GM21360 (cell line): ENCODE results near the gene LRRC4C.

Experiments
- ATAC-seq: cut with Tn5 transposase; IDR thresholded peaks from one replicate; pipeline ENCODE4 v1.9.1; 2021; ENCODE audit warnings: mild to moderate bottlenecking, moderate library complexity; ENCODE audit not compliant: unreplicated experiment

Gene LRRC4C

DNA sequence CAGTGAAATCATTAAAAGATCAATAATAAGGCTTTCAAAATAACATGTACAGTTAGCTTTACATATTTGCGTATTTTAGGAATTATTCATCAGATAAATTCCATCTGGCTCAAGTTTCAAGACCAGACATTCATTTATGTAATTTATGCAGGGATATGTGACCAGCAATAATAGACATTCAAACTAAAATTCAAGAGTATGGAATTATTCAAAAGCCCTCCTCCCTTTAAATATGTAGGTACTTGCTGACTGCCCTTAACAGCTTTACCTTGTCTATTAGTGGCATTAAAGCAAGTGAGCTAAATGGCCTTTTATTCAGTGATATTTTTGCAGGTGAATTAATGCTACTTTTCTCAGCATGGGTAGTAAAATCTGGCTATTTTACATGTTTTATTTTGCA is 126.1 kb downstream of the LRRC4C start:
- no peak for ATAC-seq

DNA sequence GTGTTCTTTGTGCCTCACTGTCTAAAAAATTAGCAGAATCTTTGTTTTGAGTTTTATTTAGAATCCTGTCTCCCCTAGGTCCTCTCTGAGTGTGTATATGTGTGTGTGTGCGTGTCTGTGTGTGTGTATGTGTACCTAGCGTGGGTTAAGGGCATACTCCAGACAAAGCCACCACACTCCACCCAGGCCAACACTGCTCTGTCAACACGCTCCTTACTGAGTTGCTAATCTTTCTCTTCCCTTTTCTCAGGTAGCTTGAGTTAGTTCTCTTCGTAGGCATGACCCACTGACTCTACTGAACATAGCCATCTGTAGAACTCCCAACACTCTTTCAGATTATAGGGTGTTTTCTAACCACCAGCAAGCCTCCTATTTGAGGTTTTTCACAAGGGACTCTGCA is 131.1 kb downstream of the LRRC4C start:
- no peak for ATAC-seq

DNA sequence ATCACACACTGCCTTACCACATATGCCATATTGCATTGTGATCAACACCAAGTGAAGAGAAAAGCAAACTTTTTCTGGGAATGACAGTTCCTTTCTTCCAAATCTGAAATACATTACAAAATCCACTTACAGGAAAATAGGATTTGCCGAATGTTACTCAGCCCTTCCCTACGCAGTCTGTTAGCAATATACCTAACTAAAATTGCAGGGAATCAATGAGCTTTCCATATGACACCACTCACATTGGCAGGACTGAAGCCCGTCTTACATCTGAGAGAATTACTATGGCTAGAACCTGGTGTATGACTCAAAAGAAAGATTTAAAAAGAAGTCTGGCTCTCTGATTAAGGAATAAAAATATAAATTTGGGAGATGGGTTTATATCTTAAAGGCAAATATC is 136.0 kb downstream of the LRRC4C start:
- ATAC-seq, result no peak

DNA sequence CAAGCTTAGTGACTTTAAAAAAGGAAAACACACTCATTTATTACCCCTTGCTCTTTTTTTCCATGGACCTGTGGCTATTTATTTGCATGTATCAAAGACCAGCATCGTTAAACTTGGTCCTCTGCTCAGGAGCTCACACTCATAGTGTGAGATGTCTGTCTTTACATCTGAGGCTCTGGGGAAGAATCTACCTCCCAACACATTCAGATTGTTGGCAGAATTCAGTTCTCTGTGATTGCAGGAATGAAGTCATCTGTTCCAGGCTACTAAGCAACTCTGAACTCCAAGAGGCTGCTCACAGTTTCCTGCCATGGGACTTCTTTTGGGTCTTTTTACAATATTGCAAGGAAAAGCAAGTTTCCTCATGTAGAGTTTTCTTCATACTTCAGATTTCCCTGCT is 138.8 kb downstream of the LRRC4C start:
- ATAC-seq, result no peak

- no peak for ATAC-seq
These were observed 139.2 kb downstream of the LRRC4C start for GRCh38 chr11:41320238-41320637.

DNA sequence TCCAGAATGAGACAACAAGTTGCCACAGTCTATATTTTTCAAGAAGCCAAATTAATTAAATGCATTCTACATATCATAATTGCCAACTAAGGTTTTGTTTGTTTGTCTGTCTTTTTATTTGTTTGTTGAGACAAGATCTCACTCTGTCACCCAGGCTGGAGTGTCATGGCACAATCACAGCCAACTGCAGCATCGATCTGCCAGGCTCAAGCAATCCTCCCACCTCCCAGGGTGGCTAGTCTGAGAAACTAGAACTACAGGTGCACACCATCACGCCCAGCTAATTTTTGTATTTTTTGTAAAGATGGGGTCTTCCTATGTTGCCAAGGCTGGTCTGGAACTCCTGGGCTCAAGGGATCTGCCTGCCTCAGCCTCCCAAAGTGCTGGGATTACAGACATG is 140.0 kb downstream of the LRRC4C start:
- ATAC-seq, result no peak

DNA sequence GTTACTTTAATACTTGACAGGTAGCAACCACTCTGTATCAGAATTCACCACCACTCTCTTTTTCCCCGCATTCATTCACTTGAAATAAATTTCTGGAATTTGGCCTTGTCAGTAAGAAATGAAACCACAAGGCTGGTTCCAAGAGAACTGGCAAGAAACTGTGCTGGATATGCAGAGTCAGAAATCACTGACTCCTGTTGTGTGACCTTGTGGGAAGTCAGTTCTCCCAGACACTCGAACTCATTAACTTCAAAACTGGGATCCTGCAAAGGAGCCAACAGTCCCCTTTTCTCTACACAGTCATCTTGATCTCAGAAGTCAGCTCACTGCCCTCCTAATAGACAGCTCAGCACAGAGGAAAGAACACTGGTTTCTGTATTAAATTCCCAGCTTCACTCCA is 142.7 kb downstream of the LRRC4C start:
- no peak for ATAC-seq

- ATAC-seq, result no peak
These were observed 146.2 kb downstream of the LRRC4C start for GRCh38 chr11:41313226-41313625.

DNA sequence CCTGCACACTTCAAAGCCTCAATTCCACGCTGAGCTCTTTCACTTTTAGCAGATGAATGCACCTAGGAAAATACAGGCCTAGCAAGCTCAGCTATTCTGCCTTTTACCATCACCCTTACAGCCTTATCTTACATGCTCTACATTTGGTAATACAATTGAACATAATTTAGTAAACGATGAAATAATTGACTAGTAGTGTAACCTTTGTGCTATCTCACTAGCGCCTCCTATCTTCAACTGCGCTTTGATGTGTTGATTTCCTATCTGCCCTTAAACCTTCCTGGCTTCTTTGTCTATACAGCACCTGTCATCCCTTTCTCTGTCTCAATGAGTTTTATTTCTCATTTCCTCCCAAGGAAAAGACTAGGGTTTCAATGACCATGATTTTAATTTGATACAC is 149.7 kb downstream of the LRRC4C start:
- ATAC-seq, result peak; percentile 5

- peak; percentile 79 for ATAC-seq
These were observed 150.3 kb downstream of the LRRC4C start for GRCh38 chr11:41309111-41309522.

DNA sequence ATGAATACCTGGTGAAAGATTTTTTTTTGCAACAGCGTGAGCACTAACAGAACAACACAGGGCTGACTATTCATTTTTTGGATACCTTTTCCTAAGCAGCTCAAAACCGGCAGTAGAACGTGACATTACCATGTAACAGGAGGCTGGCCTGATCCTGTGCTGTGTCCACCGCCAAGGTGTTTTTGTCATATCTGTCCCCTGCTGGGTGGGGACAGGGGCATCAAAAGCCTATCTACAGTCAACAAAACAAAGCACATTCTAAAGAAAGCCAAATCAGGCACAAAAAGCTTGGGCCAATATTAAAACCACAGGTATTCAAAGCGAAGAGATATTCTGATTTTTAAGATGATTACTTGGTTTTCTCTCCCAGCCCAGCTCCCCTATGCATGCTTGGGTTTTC is 151.2 kb downstream of the LRRC4C start:
- no peak for ATAC-seq

DNA sequence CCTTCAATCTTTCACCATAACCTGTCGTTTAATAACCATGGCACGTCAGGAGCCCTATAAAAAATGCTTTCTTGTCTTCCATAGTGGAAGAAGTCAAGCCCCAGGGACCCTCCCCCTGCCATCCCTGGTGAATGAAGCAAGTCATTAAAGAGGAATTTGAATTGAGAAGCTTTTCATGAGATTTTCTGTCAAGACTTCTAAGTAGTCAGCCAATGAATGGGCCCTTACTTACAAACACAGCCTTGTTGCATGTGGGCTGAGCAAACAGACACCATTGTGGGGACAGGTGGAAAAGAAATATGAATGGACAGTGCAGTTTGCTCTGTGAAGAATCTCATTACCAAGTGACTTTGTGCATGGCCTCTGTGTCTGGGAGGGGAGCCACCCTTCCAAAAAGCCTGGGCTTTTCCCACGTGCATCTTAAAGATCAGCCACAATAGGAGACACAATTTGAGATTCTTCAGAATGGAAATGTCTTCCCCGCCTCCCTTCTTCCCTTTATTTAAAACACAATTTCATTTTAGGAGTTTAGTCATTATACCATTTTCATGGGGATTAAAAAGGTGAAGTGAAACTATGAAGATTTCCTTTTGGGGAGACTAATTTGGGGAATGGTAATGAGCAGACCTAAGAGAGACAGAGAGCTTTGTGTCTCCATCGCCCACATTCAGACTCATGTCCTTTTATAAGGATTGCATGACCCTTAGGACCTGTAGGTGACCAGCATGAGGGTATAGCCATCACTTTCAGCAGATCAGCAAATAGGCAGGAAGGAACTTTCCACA is 152.0 kb downstream of the LRRC4C start:
- peak; percentile 25 for ATAC-seq

DNA sequence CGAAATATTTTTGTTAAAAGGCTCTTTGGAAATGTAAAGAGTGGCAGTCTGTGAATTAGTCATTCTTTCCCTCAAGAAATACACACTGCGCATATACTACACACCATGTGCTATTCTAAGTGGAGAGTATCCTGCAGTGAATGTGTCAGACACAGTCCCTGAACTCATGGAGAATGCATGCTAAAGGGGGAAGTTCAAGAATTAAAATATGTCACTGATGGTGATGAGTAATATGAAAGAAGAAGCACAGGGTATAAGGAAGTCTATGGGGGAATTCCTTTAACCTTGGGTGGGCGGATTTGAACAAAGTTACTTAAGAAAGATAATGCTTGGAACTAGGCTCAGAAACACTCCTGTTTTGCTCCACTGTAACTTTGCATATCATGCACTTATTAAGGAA is 153.0 kb downstream of the LRRC4C start:
- no peak for ATAC-seq

GRCh38 chr11:41301023-41301422 is 158.4 kb downstream of the LRRC4C start:
- no peak for ATAC-seq

DNA sequence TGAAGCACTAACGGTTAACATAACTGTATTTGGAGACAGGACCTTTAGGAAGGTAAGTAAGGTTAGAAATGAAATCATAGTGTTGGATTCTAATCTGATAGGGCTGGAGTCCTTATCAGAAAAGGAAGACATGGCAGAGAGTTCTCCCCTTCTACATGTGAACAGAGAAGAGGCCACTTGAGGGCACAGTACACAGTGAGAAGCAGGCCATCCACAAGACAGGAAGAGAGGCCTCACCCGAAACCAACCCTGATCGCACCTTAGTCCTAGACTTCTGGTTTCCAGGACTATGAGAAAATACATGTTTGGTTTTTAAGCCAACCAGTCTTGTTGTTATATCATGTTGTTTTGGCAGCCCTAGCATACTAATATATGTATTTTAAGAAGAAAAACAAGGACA is 170.0 kb downstream of the LRRC4C start:
- no peak for ATAC-seq

GRCh38 chr11:41286751-41287150 is 172.7 kb downstream of the LRRC4C start:
- ATAC-seq, result no peak

- ATAC-seq, result no peak
These were observed 175.1 kb downstream of the LRRC4C start for GRCh38 chr11:41284354-41284753.

DNA sequence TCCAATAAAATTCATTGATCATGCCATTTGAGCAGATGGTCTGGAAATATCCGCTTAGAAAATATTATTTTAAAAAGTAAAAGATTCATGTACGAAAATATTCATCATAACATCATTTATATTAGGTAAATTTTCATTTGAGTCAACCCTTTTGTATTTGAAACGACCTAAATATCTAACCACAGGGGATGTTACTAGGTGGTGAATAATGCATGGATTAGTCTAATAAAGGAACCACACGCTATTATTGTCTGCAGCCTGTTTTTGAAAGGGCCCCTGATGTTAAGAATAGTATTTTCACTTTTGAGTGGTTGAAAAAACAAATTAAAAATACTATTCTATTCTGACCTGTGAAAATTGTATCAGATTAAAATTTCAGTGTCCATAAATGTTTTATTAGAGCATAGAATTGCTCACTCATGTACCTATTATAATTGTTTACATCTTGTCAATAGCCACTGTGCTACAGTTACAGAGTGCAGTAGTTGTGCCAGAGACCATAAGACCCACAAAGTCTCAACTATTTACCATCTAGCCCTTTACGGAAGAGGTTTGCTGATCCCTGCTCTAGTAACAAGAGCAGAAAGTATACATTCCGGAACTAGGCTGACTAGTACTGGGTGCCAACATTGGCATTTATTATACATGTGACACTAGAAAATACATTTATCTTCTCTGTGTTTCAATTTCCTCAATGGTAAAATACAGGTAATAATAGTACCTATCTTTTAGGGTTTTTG is 176.1 kb downstream of the LRRC4C start:
- no peak for ATAC-seq

DNA sequence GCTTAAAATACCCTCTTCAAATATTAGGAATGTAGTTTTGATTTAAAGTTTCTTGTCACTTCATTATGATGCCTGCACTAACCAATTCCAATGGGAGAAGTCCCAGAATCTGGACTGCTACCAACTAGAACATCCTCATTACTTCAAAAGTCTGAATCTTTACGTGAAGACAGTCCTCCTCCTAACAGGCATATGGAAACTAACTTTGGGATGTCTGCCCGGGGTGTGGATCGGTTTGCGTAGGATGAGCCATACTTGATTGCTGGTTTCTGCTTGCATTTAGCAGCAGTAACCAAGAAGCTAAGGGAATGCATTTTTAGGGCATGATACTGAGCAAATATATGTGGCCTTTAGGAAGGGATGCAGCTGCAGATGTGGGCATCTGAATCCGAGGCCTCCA is 177.1 kb downstream of the LRRC4C start:
- no peak for ATAC-seq

- no peak for ATAC-seq
These were observed 178.2 kb downstream of the LRRC4C start for GRCh38 chr11:41281131-41281742.

DNA sequence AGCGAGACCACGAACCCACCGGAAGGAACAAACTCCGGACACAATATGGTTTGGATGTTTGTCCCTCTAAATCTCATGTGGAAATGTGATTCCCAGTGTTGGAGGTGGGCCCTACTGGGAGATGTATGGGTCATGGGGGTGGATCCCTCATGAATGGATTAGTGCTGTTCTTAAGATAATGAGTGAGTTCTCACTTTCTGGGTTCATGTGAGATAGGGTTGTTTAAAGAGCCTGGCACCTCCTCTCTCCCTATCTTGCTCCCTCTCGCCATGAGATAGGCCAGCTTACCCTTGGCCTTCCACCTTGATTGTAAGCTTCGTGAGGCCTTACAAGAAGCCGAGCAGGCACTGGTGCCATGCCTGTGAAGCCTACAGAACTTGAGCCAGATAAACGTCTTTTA is 184.6 kb downstream of the LRRC4C start:
- ATAC-seq, result no peak

- no peak for ATAC-seq
These were observed 185.5 kb downstream of the LRRC4C start for GRCh38 chr11:41273908-41274307.
